Right ventricle myocardium inferior (tissue), 1 donor: Measurements from ENCODE around the gene MCTP2. TPM values are rescaled to one million over a fixed set of nuclear protein-coding genes. Genes with fewer than 3 reads are reported as not detected.

Experiments
- ATAC-seq: fragments of 200-7000 bp; cut with Tn5 transposase; one replicate; pipeline ENCODE4 v1.9.1; 2020; ENCODE audit warnings: mild to moderate bottlenecking, moderate library complexity
- DNase-seq: peaks from one replicate; pipeline ENCODE4 v3.0.0; 2021; ENCODE audit errors: missing footprints
- intact Hi-C: fragments of 100-400 bp; cut with DNase I; formaldehyde crosslinking; loops from one replicate; pipeline ENCODE4 v1.11.0; 2022
- total RNA-seq: library from RNA; stranded (reverse); fragmentation: NEBNext Ultra II Directional; extraction: Animal tissue kit (Norgen Biotek cat#: 25700); gene quantifications from one replicate; pipeline ENCODE4 v1.2.1, GENCODE V29; 2021
- donor health status: DM: no; HTN: yes; CAD: no; lungs with severe emphysema.

The MCTP2 gene
- total RNA-seq, 1 donor from 2014 or later, result 1.2 TPM

DNA sequence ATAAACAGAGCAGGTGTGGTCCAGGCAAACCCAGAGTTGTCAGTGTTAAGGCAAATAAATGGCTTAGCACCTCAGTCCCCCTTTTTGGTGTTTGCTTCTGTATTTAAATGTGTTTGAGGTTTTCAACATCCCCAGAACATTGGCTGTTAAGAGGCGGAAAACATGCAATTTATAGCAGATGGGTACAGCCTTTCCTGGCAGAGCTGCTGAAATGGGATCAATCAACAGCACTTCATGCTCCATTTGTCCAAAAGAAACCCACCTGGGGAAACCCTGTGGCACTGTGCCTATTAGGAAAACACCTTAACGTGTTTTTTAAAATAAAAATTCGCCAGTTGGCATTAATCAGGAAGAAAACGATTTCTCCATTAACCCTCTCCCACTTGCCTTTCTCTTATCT, 135.4 kb downstream of the MCTP2 start:
- DNase-seq (no peak), ATAC-seq (no peak)
- intact Hi-C loops, result no loop called here

DNA sequence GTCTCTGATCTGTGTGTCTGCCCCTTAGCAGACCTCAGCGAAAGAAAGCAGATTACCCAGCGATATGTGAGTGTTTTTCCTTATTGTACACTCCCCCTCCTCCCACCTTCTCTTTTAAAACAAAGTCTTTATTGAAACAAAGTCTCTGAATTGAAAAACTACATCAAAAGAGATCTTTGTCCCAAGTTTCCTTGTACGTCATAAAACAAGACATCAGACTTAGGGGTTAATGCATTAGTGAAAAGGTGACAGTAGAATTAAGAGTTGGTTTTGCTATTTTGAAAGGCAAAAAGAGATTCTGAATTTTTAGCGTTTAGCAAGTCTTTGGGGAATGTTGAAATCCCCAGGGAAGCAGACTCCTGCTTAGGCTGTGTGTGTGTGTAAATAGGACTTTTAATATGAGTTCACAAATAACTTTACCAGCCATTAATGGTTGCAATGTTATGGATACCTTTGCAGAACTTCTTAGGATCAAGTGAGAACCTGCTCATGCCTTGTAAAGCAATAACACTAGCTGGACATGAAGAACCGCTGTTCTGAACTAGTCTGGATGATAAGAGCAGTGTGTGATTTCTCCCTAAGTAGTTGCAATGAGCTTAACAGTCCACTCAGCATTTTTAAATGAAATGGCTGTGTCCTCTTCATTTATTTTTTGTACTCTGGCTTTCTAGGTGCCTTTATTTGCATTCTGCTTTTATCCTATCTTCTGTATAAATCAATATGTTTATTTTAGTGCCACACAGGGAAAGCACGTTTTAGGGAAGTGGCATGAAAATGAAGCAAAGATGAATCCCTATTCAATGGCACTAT, 136.6 kb downstream of the MCTP2 start:
- no peak for ATAC-seq
- no peak for DNase-seq
- intact Hi-C loops, result no loop called here

DNA sequence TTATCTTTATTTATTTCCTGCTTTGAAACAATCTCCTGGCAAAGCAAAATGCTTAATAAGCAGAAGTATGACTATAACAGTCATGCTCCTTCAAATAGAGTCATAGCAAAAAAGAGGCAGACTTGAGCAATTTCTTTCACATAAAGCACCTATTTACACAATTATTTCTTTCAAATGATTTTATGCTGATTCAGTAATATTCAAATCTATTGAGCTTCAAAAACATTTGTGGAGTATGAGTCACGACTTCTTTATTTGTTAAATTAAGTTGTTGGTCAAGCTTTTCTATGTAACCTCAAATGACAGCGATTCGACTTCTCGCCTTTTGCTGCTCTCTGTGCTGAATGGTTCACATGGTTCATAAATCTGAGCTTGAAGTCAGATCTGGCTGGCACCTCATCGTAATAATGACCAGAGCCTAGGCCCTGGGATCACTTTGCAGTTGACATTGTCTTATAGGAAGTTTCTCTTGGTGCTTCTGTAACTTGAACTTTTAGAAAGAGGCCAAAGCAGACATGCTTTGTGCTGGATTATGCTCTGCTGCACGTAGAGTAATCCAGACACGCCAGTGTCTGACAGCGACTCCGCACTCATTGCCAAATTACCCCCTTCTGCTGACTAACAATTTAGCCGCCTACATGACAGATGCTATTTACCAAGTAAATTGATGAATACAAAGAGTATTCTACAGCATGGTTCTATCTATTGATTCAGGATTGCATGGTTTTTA, 139.0 kb downstream of the MCTP2 start:
- no peak for DNase-seq
- no peak for ATAC-seq
- intact Hi-C loops, result no loop called here

DNA sequence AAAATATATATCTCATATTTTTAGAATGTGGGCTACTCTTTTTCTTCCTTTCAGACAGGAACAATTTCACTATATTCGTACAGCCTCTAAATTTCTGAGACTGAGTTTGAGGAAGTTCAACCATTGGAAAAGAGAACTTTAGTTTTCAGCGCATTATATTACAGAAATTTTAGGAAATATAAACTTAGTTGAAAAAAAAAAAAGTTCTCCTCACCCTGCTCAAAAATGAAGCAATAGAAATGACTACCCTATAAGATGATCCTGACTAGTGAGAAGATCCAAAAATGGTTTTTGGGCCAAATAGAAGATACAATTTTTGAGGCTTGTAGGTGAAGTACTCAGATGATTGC, 139.6 kb downstream of the MCTP2 start:
- no peak for DNase-seq
- ATAC-seq, result no peak
- intact Hi-C loops, result no loop called here

DNA sequence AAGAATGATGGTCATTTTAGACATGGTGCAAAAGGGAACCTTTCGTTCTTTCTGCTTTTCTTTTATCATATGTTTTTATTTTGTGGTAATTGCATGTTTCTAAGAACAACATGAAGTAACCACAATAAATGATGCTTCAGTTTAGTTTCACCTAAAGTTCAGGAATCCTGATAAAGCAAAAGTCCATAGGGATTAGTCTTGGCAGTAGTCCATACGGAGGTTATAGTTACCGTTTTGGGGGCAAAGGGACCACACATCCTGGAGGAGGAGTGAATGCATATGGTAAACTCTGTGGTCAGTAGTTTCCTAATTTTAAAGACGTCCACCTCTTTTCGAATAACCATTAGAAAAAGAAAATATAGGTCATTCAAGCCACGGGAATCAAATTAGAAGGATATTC, 141.5 kb downstream of the MCTP2 start:
- DNase-seq (no peak), ATAC-seq (no peak)
- intact Hi-C loops, result no loop called here

DNA sequence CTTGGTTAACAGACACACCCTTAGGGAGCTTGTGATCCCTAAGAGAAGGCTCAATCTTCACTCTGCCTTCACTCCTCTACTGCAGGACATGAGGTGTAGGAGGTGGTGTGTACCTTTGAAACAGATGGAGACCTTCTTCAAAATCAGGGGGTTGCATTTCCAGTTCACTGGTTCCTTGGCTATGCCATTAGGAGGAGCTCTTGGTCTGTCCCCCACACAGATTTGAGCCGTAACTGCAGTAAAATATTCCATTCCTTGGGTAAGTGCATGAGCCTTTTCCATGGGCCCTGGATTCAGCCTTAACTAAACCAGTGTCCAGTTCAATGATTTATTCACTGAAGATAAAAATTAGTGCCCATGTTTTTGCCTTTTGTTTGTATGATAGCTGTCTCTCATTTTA, 144.6 kb downstream of the MCTP2 start:
- ATAC-seq, result no peak
- DNase-seq, result no peak
- intact Hi-C loops, result no loop called here

DNA sequence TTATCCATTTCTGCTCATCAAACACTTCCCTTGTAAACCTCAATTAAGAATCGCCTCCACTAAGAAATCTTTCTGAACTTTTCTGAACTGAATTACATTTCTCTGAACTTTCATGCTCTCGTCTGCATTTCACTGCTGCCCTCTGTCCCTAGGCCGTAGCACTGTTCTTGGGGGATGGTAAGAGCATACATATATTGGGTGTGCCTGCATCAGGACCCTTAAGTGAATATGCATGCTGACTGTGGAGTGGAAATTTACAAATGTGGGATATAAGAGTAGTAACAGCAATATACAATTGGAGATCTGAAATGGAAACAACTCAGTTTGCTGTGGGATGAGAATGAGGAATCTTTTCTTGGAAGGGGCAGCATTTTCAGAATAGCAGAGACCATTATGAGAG, 148.6 kb downstream of the MCTP2 start:
- intact Hi-C loops, result no loop called here
- ATAC-seq (no peak), DNase-seq (no peak)

DNA sequence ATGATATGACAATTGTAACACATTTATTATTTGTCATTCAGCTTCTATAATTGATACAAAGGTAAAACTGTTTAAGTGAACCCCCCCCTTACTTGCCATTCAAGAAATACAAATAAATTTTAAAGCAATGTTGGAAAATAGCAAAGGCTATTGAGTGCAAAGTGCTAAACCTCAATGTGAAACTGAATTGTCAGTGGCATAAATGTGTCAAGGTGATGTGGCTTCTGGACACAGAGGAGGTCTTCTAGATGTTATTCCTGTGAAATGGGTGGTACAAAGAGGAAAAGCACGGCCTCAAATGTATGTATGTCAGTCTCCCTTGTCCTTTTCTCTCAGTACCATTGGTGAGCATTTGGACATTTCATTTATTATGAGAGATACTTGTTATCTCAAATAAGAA, 149.4 kb downstream of the MCTP2 start:
- intact Hi-C loops, result no loop called here
- no peak for ATAC-seq
- DNase-seq, result no peak

DNA sequence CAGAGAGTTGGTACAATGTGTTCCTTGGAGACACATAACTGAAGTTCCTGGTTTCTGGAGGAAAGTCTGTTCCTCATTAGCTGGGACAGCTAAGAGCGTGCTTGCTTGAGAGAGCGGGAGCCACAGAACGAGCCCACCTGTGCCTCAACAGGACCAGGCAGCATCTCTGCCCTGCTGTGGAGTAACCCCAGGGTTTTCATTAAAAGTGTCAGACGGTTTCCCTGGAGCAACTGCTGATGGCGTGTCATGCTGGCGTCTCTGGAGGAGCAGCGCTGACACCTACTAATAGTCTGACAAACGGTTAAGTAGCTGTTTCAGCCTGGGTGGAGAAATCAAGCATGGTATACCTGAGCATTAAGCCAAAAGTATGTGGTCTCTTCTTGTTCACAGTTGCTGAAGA, 150.0 kb downstream of the MCTP2 start:
- intact Hi-C loops, result no loop called here
- DNase-seq, result no peak

DNA sequence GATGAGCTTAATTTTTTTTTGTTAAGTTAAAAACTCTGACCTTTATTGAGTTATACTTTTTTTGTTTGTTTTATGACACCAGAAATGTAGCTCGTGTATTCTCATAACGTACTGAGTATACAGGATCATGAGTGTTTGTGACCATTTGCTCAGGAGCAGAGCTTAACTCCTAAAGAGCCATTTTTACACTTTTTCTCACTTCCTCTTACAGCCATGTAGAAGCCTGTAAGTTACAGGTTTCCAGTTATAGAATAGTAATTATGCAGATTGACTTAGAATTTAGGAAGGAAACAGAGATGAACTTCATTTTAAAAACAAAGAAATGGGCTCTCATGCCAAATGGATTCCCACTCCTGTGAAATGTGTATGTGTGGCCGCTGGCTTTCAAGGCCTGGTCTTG, 151.7 kb downstream of the MCTP2 start:
- ATAC-seq, result no peak
- intact Hi-C loops, result no loop called here
- no peak for DNase-seq

More for the DNA sequence above, 150.0 kb downstream of the MCTP2 start:
- no peak for ATAC-seq

DNA sequence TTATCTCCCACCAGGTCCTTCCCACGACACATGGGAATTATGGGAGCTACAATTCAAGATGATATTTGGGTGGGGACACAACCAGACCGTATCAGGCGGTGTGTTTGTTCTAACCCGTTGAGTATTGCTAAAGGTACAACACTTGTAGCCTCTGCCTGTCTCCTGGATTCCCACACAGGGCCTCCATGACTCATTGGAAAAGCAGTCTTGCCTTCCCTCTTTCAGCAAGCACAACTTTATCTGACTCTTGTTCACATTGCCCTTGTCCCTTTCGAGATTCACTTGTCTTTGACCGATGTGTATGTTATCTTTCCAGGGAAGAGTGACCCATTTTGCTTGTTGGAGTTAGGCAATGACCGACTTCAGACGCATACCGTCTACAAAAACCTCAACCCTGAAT, 152.3 kb downstream of the MCTP2 start:
- no peak for DNase-seq
- intact Hi-C loops, result no loop called here

DNA sequence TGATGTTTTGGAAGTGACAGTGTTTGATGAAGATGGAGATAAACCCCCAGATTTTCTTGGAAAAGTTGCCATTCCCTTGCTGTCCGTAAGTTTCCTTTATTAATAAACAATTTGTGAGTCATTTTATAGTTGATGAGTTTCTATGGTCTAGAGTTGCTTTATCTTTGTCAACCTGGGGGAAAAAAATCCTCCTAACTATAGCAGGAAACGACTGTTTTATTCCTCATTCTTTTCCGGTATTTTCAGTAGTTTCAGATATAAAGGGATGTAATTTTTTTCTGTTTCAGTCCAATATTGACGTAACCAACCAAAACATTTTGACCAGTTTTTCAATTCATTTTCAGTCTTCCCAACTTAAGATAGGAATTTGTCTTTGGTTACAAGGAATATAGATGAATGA, 154.1 kb downstream of the MCTP2 start:
- intact Hi-C loops, result no loop called here
- no peak for DNase-seq
- no peak for ATAC-seq

More for the DNA sequence above, 152.3 kb downstream of the MCTP2 start:
- ATAC-seq, result no peak

DNA sequence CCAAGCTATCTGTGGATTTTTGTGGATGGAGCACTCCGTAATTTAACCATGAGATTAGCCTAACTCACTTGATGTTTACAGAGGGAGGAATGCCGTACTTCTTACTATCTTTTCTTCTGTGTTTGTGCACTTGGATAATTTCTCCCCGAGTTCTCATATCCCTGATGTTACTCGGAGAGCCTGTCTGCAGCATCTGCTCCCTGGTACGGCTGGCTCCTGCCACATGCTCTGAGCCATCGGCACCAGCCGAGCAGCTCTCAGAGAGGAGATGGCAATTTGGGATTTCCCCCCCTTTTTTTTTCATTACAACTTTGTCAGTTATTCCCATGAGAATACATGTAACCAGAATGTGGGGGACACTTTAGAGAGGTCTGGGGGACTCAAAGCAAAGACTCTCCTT, 155.0 kb downstream of the MCTP2 start:
- DNase-seq (peak; percentile 57), ATAC-seq (no peak)
- intact Hi-C loops, result no loop called here

DNA sequence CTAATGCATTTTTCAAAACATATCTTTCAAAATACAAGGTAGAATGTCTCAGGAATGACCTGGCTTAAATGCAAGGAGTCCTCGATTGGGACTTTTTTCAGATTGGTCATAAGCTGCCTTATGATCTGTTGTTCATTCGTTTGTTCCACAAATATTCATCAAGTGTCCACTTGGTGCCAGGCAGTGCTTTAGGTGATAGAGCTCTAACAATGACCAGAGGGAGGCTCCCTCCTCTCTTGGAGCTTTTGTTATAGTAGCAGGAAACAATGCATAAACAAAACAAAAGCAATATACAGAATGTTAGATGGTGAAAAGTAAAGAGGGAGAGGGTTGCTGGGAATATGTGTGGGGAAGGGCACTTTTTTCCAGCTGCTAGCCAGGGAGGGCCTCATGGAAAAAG, 156.1 kb downstream of the MCTP2 start:
- ATAC-seq (no peak), DNase-seq (no peak)
- intact Hi-C loops, result no loop called here

DNA sequence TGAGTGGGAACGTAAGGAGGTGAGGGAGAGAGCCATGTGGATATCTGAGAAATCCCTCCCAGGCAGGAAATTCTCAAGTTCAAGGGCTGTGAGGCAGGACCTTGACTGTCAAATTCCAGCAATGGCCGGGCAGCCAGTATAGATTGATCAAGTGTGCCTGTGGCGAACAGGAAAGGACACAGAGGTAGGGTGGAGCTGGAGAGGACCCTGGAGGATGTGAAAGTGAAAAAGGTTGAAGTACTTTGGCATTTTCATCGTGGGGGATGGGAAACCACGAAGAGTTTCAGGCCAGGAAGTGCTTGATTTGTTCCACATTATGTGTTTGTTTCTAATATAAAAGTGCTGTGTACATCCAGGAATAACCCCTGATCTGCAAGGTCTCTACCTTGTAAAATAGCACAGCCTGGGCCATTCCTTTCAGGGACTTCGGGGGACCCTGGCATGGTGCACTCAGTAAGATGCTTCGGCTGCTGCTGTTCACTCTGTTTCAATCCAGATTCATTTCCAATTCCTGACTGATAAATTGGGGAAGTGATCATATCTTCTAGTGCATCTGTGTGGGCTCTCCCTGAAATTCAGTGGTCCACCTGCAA, 156.6 kb downstream of the MCTP2 start:
- intact Hi-C loops, result no loop called here
- no peak for ATAC-seq
- DNase-seq, result no peak

DNA sequence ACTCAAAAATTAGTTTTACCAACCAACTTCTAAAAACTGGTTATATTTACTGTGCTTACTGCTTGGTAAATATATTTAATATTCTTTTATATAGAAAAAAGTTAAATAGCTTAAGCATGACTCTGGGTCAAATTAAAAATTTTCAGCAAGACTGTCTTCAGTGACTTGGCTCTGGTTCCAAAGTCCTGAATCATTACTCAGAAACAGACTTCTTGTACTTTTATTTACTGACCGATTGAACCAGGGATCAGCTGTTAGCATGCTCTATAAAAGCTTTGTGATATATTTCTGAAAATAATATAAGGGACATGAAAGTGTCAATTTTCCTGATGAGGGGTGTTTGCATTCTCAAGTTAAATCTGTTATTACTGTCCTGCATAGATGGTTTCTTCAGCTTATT, 164.3 kb downstream of the MCTP2 start:
- intact Hi-C loops, result no loop called here
- ATAC-seq, result no peak
- no peak for DNase-seq

DNA sequence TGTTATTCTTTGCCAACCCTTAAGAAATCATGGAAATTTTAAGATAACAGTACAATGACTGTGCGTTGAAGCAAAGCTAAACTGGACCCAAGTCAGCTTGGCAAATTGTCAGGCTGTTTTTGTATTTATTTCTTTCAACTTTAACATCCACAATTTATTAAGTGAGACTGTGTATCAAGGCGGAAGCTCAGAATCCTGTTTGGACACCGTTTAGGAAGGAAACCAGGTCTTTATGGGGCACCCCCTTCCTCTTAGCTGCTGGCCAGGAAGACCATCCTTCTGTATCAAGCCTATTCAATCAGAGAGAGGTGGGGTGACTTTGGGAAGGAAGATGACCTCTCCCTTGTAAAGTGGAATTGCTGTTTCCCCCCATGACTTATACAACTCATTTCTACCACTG, 166.0 kb downstream of the MCTP2 start:
- intact Hi-C loops, result no loop called here
- ATAC-seq (no peak), DNase-seq (no peak)

DNA sequence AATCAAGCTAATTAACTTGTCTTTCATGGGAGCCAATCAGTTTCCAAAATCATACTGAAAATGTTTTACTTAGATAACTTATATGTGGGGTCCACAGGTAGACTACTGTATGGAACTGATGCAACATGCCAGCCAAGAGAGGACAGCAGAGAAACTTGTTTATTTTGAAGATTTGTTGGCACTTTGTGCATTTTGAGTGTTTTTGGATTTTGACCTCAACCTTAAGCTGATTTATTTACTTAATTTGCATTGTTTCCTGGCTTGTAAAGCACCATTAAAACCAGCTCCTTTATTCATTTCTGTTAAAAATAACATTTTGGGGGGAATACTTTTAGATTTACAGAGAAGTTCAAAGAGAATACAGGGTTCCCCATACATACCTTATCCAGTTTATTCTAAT, 166.6 kb downstream of the MCTP2 start:
- intact Hi-C loops, result no loop called here
- ATAC-seq (no peak), DNase-seq (no peak)

DNA sequence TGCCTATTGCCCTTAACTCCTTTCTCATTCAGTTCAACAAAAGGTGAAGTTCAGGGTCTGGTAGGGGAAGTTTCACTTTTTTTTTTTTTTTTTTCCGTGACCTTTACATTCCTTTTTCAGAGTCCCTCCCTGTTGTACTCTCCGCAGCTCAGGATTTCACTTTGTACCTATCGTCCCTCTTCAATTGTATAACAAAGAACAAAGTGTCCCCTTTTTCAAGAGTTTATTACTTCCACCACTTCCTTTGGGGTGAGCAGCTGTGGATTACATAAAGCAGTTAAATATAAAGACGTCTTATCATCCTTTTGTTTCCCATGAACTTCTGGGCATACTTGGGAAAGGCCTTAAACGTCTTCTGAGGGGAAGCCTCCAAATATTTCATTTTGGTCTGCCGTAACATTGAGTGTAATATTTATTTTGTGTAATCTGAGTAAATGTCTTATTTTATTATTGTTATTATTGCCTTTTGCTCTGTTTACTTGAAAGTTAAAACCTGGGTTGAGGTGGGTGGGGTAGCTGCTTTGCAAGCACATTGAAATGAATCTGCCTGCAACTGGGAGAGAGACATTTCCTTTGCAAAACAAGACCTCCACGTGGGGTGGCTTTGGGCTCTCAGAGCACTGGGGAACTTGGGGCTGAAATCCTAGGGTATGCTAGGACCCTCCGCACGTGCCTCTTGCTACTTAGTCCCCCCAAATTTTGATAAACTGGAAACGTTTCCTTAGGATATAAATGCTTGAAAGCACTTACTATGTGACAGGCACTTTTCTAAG, 169.4 kb downstream of the MCTP2 start:
- DNase-seq (no peak), ATAC-seq (no peak)
- intact Hi-C loops, result no loop called here

DNA sequence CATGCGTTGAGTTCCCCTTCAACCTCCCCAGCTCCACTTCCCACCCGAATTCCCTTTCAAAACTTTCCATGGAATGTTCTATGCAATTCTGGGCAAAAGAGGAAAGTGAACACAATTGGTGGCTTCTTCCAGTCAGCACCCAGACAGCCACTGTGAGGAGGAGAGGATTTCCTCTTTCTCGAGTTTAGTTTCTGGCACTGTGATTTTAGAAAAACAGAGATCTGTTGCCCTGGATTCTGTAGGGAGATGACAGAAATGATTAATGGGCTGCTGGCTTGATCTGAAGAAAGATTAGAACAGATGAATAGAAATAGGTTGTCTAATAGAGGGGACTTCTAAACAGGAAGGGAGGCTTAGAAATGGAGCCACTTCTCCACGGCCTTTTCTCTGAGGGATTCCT, 172.0 kb downstream of the MCTP2 start:
- intact Hi-C loops, result no loop called here
- no peak for DNase-seq
- ATAC-seq, result no peak
